ENCODE data around the gene TTLL10. TPM values are rescaled to one million over a fixed set of nuclear protein-coding genes. Genes with fewer than 3 reads are reported as not detected.
"Not testable (repeated sequence)": the region's sequence is repeated elsewhere in the genome, so short reads cannot be mapped to it uniquely, and the experiment has no call there.

TTLL10 gene
- total RNA-seq, 4 donors from 2014 or later = 0.23 TPM; not detected in 3

DNA sequence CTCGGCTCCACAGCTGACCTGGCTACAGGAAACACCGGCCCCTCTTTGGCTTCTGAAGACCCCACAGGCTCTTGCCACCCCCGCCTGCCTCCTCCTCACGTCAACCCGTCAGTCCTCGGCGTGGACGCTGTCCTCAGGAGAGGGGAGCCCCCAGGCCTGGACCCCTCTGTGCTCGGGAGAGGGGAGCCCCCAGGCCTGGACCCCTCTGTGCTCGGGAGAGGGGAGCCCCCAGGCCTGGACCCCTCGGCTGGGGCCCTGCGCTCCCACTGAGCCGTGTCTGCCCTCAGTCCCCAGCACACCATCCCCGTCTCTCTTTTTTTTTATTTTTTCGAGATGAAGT, 31.8 kb upstream of the TTLL10 start:
- H3K9me3 ChIP-seq = no peaks in the 10 kb centered on the region
- no peaks in the 10 kb centered on the region for H3K36me3 ChIP-seq
- WGBS, 2 donors (ENCODE audit: low coverage in 1 of 2) = 55 to 73% methylated on average over 3 to 5 of the region's 15 CpGs
- H3K4me1 ChIP-seq = no peaks in the 10 kb centered on the region
- TF ChIP-seq POLR2AphosphoS5 (IDR thresholded peaks at IDR 0.05) (no peak), CTCF (IDR thresholded peaks at IDR 0.05) (no peak), POLR2A (IDR thresholded peaks at IDR 0.05) (no peak), EP300 (IDR thresholded peaks at IDR 0.05) (no peak)
- H3K27me3 ChIP-seq = peaks cover 81% of the 10 kb centered on the region
- no peak overlapping the region for H3K27ac ChIP-seq
- no peak overlapping the region for H3K4me3 ChIP-seq
- ATAC-seq = no peak

- not testable (repeated sequence) for ATAC-seq, H3K36me3 ChIP-seq, H3K27ac ChIP-seq, H3K4me3 ChIP-seq, H3K9me3 ChIP-seq, H3K4me1 ChIP-seq
- peaks cover 81% of the 10 kb centered on the region for H3K27me3 ChIP-seq
- WGBS, 2 donors (ENCODE audit: low coverage in 1 of 2) = 61 to 75% methylated on average over 2 to 4 of the region's 15 CpGs
These were observed 31.3 kb upstream of the TTLL10 start for GRCh38 chr1:1142352-1142751.

GRCh38 chr1:1142844-1143243, 30.8 kb upstream of the TTLL10 start:
- no peaks in the 10 kb centered on the region for H3K9me3 ChIP-seq
- no peak for ATAC-seq
- WGBS, 2 donors (ENCODE audit: low coverage in 1 of 2) = 72% methylated on average over 2 of the region's 19 CpGs; no CpG with 5 or more reads in 1 of the 2 donors
- H3K4me3 ChIP-seq = no peak overlapping the region
- H3K27me3 ChIP-seq = peaks cover 81% of the 10 kb centered on the region
- H3K27ac ChIP-seq = no peak overlapping the region
- no peak for TF ChIP-seq CTCF (IDR thresholded peaks at IDR 0.05)
- no peak for TF ChIP-seq EP300 (IDR thresholded peaks at IDR 0.05)
- TF ChIP-seq POLR2A (IDR thresholded peaks at IDR 0.05) = no peak
- no peak for TF ChIP-seq POLR2AphosphoS5 (IDR thresholded peaks at IDR 0.05)
- H3K4me1 ChIP-seq = no peaks in the 10 kb centered on the region
- no peaks in the 10 kb centered on the region for H3K36me3 ChIP-seq

DNA sequence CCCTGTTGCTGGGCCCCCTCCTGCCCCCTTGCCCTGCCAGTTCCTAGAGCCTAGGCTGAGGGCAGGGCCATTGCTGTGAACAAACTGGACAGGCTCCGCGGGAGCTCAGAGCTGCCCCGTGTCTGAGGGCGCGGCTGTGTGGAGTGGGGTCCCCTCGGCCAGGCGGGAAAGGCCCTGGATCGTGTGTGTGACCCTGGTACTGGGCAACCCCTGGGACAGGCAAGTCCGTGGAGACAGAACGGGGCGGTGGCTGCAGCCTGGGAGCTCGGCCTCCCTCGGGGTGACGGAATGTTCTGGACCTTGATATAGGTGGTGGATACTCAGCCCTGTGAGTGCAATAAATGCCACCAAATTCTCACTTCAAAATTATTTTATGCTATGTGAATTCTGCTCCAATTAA, 30.0 kb upstream of the TTLL10 start:
- H3K27me3 ChIP-seq = peaks cover 76% of the 10 kb centered on the region
- H3K4me3 ChIP-seq = no peak overlapping the region
- no peaks in the 10 kb centered on the region for H3K9me3 ChIP-seq
- WGBS, 2 donors (ENCODE audit: low coverage in 1 of 2) = 84 to 93% methylated on average over 4 to 6 of the region's 14 CpGs
- ATAC-seq = no peak
- no peak overlapping the region for H3K27ac ChIP-seq
- TF ChIP-seq EP300 (IDR thresholded peaks at IDR 0.05) = no peak
- no peak for TF ChIP-seq POLR2A (IDR thresholded peaks at IDR 0.05)
- TF ChIP-seq CTCF (IDR thresholded peaks at IDR 0.05) = no peak
- TF ChIP-seq POLR2AphosphoS5 (IDR thresholded peaks at IDR 0.05) = no peak
- H3K4me1 ChIP-seq = no peaks in the 10 kb centered on the region
- no peaks in the 10 kb centered on the region for H3K36me3 ChIP-seq

DNA sequence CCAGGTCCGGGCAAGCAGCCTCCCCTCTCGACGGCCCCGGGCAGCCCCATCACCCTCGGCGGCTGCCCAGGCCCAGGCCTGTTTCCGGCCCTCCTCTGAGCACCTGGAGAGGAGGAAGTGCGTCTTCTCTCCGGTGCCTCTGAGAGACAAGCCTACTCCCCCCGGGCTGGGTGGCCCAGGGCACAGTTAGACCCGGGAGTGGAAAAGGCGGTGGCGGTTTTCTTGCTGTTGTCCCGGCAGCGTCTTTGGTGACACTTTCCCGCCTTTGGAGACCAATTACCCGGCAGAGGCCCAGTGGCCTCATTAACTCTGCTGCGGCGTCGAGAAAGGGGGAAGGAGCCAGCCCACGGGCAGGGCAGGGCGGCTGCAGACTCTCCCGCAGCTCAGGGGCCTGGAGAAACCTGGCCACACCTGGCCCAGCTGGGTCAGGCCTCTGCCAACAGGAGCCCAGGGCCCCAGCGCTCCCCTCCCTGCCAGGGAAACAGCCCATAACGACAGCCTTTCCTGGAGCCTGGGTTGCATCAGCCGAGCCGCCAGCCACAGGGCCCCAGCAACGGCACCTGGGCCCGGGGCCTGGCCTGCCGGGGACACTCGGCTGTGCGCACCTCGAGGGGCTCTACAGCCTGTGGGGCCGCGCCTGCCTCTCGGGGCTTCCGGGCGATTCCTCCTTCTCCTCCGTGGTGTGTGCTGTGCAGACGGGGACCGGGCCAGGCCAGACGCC, 29.4 kb upstream of the TTLL10 start:
- ATAC-seq = no peak
- peaks cover 74% of the 10 kb centered on the region for H3K27me3 ChIP-seq
- WGBS, 2 donors (ENCODE audit: low coverage in 1 of 2) = 53 to 68% methylated on average over 3 to 7 of the region's 42 CpGs
- TF ChIP-seq CTCF (IDR thresholded peaks at IDR 0.05) (no peak), POLR2A (IDR thresholded peaks at IDR 0.05) (no peak), EP300 (IDR thresholded peaks at IDR 0.05) (no peak), POLR2AphosphoS5 (IDR thresholded peaks at IDR 0.05) (no peak)
- H3K36me3 ChIP-seq = no peaks in the 10 kb centered on the region
- no peaks in the 10 kb centered on the region for H3K9me3 ChIP-seq
- no peak overlapping the region for H3K27ac ChIP-seq
- no peak overlapping the region for H3K4me3 ChIP-seq
- H3K4me1 ChIP-seq = no peaks in the 10 kb centered on the region

Data from gastroesophageal sphincter (tissue), 4 donors.